RWPE2 (cell line): ENCODE results near the gene TMEM87A.
"Not testable (repeated sequence)": the region's sequence is repeated elsewhere in the genome, so short reads cannot be mapped to it uniquely, and the experiment has no call there.

ENCODE experiments used
- ATAC-seq: fragments of 200-7000 bp; cut with Tn5 transposase; 3 replicates; pipeline ENCODE4 v1.9.1; 2021; ENCODE audit warnings: low read depth
- DNase-seq: peaks from one replicate; pipeline ENCODE4 v3.0.0-alpha.2; 2020; ENCODE audit warnings: low spot score
- H3K27ac ChIP-seq: fragments of 450-650 bp; 2 replicates; pipeline ENCODE4 v1.5.1; 2017; ENCODE audit warnings: mild to moderate bottlenecking; ENCODE audit not compliant: poor library complexity, severe bottlenecking
- H3K27me3 ChIP-seq: fragments of 250-450 bp; sonication (Bioruptor Pico); 2 replicates; pipeline ENCODE4 v1.5.1; 2021; ENCODE audit warnings: mild to moderate bottlenecking, moderate library complexity; ENCODE audit not compliant: insufficient read depth, poor library complexity, severe bottlenecking
- H3K36me3 ChIP-seq: fragments of 250-450 bp; sonication (Bioruptor Pico); 2 replicates; pipeline ENCODE4 v1.5.1; 2020; ENCODE audit warnings: low read depth, mild to moderate bottlenecking, moderate library complexity
- H3K4me1 ChIP-seq: fragments of 250-450 bp; sonication (Bioruptor Pico); 2 replicates; pipeline ENCODE4 v1.5.1; 2021; ENCODE audit warnings: mild to moderate bottlenecking, moderate library complexity; ENCODE audit not compliant: insufficient read depth, poor library complexity, severe bottlenecking
- H3K4me3 ChIP-seq: fragments of 250-450 bp; sonication (Bioruptor Pico); 2 replicates; pipeline ENCODE4 v1.5.1; 2021; ENCODE audit warnings: mild to moderate bottlenecking, moderate library complexity; ENCODE audit not compliant: severe bottlenecking
- H3K9me3 ChIP-seq: fragments of 250-450 bp; sonication (Bioruptor Pico); 2 replicates; pipeline ENCODE4 v1.5.1; 2021; ENCODE audit warnings: mild to moderate bottlenecking, moderate library complexity; ENCODE audit not compliant: severe bottlenecking
- CTCF ChIP-seq: fragments of 450-650 bp; IDR thresholded peaks from one replicate; pipeline ENCODE4 v1.5.1; 2017; ENCODE audit warnings: mild to moderate bottlenecking, moderate library complexity; ENCODE audit not compliant: poor library complexity, severe bottlenecking

TMEM87A gene

GRCh38 chr15:42314818-42315217 lies 41.6 kb upstream of the TMEM87A start:
- Histone ChIP-seq H3K27me3 (no peaks in the 10 kb centered on the region), H3K9me3 (no peaks in the 10 kb centered on the region), H3K36me3 (peaks cover 24% of the 10 kb centered on the region), H3K4me3 (no peak overlapping the region), H3K4me1 (no peaks in the 10 kb centered on the region), H3K27ac (no peak overlapping the region)
- DNase-seq: no peak
- no peak for ATAC-seq
- no peak for TF ChIP-seq CTCF

GRCh38 chr15:42313463-42313862 lies 40.2 kb upstream of the TMEM87A start:
- no peak for ATAC-seq

GRCh38 chr15:42306681-42307080 lies 33.4 kb upstream of the TMEM87A start:
- ATAC-seq (no peak), DNase-seq (no peak)
- TF ChIP-seq CTCF: no peak
- no peaks in the 10 kb centered on the region for H3K9me3 ChIP-seq
- H3K4me3 ChIP-seq: no peak overlapping the region
- H3K36me3 ChIP-seq: peaks cover 27% of the 10 kb centered on the region
- H3K27me3 ChIP-seq: no peaks in the 10 kb centered on the region
- no peaks in the 10 kb centered on the region for H3K4me1 ChIP-seq
- no peak overlapping the region for H3K27ac ChIP-seq

More at GRCh38 chr15:42313463-42313862, 40.2 kb upstream of the TMEM87A start:
- DNase-seq: no peak
- no peaks in the 10 kb centered on the region for H3K4me1 ChIP-seq
- H3K36me3 ChIP-seq: peaks cover 24% of the 10 kb centered on the region
- H3K9me3 ChIP-seq: no peaks in the 10 kb centered on the region
- H3K4me3 ChIP-seq: no peak overlapping the region
- TF ChIP-seq CTCF: no peak
- no peak overlapping the region for H3K27ac ChIP-seq
- no peaks in the 10 kb centered on the region for H3K27me3 ChIP-seq

- not testable (repeated sequence) for H3K9me3 ChIP-seq, DNase-seq, H3K27ac ChIP-seq, H3K4me3 ChIP-seq, ATAC-seq, H3K4me1 ChIP-seq, H3K27me3 ChIP-seq
- peaks cover 30% of the 10 kb centered on the region for H3K36me3 ChIP-seq
Measured at GRCh38 chr15:42301004-42301403, 27.8 kb upstream of the TMEM87A start.

DNA sequence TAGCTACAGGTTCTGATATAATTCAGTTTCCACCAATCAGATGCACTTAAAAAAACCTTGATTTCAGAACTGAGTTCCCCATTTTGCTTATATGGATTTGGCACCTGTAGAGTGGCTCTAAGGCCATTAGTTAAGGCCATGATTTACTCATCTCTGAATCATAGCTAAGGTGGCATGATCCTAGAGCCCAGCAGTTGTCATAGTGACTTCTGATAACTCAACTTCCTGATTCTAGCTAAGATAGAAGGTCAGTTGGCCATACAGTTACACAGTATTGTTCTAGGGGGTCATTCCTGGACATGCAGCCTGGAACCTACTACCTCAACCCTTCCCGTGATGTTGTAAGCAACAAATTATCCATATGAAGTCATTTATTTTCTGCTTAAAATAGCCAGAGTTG lies 15.9 kb upstream of the TMEM87A start:
- DNase-seq (no peak), ATAC-seq (peak; percentile 56; the same call in 2 of the 3 replicates)
- no peak overlapping the region for H3K4me3 ChIP-seq
- no peaks in the 10 kb centered on the region for H3K4me1 ChIP-seq
- no peak for TF ChIP-seq CTCF
- H3K9me3 ChIP-seq: no peaks in the 10 kb centered on the region
- H3K36me3 ChIP-seq: peaks cover 31% of the 10 kb centered on the region
- H3K27me3 ChIP-seq: no peaks in the 10 kb centered on the region
- H3K27ac ChIP-seq: no peak overlapping the region

GRCh38 chr15:42287931-42288330 lies 14.7 kb upstream of the TMEM87A start:
- Histone ChIP-seq H3K9me3 (no peaks in the 10 kb centered on the region), H3K4me1 (no peaks in the 10 kb centered on the region), H3K27ac (no peak overlapping the region), H3K27me3 (no peaks in the 10 kb centered on the region), H3K36me3 (peaks cover 28% of the 10 kb centered on the region), H3K4me3 (no peak overlapping the region)
- DNase-seq: no peak
- no peak for TF ChIP-seq CTCF
- no peak for ATAC-seq
